SH-SY5Y (cell line): ENCODE results near the gene DIP2C.

Experiments used
- GATA2 ChIP-seq: IDR thresholded peaks from 2 replicates; pipeline ENCODE4 v1.6.1; 2011; ENCODE audit warnings: mild to moderate bottlenecking, low read depth, low read length
- GATA3 ChIP-seq: IDR thresholded peaks from 2 replicates; pipeline ENCODE4 v1.6.1; 2011; ENCODE audit warnings: low read depth, mild to moderate bottlenecking, low read length, moderate library complexity

GRCh38 chr10:628386-629045 is 61.0 kb downstream of the DIP2C start:
- no peak for TF ChIP-seq GATA3
- no peak for TF ChIP-seq GATA2
